HepG2 (cell line): Measurements from ENCODE around the gene MRPL14. TPM values are rescaled to one million over a fixed set of nuclear protein-coding genes. Genes with fewer than 3 reads are reported as not detected.

Experiments used
- ATF5 ChIP-seq: sonication (generic); formaldehyde crosslinking; IDR thresholded peaks from 2 replicates; pipeline ENCODE4 v1.4.0; 2020; ENCODE audit warnings: mild to moderate bottlenecking, low read depth, missing genetic modification reagents
- CBX5 ChIP-seq: sonication (generic); formaldehyde crosslinking; IDR thresholded peaks from 2 replicates; pipeline ENCODE4 v1.4.0; 2020; ENCODE audit warnings: missing genetic modification reagents, borderline replicate concordance
- CC2D1A ChIP-seq: sonication (generic); formaldehyde crosslinking; IDR thresholded peaks from 2 replicates; pipeline ENCODE4 v1.8.1; 2023; ENCODE audit warnings: mild to moderate bottlenecking, missing genetic modification reagents
- CENPBD1 ChIP-seq: sonication (generic); formaldehyde crosslinking; IDR thresholded peaks from 2 replicates; pipeline ENCODE4 v1.8.0; 2022; ENCODE audit warnings: missing genetic modification reagents, low read depth, mild to moderate bottlenecking, borderline replicate concordance
- HINFP ChIP-seq: sonication (generic); formaldehyde crosslinking; IDR thresholded peaks from 2 replicates; pipeline ENCODE4 v1.4.0; 2020; ENCODE audit warnings: low read depth, mild to moderate bottlenecking, missing genetic modification reagents
- HMGA1 ChIP-seq: sonication (generic); formaldehyde crosslinking; conservative IDR thresholded peaks from 2 replicates; pipeline ENCODE4 v1.4.0; 2020; ENCODE audit warnings: missing genetic modification reagents
- IRX3 ChIP-seq: sonication (generic); formaldehyde crosslinking; IDR thresholded peaks from 2 replicates; pipeline ENCODE4 v1.8.1; 2023; ENCODE audit warnings: mild to moderate bottlenecking, low read depth, missing genetic modification reagents, borderline replicate concordance
- KLF13 ChIP-seq: sonication (generic); formaldehyde crosslinking; IDR thresholded peaks from 2 replicates; pipeline ENCODE4 v1.4.0; 2020; ENCODE audit warnings: mild to moderate bottlenecking, missing genetic modification reagents
- MTERF4 ChIP-seq: sonication (generic); formaldehyde crosslinking; IDR thresholded peaks from 2 replicates; pipeline ENCODE4 v1.8.0; 2023; ENCODE audit warnings: mild to moderate bottlenecking, missing genetic modification reagents
- NCOR1 ChIP-seq: fragments of 200-600 bp; sonication (generic); IDR thresholded peaks from 2 replicates; pipeline ENCODE4 v1.7.0; 2017; ENCODE audit warnings: antibody characterized with exemption, low read length, borderline replicate concordance
- PHF20 ChIP-seq: sonication (generic); formaldehyde crosslinking; IDR thresholded peaks from 2 replicates; pipeline ENCODE4 v1.5.0; 2020; ENCODE audit warnings: mild to moderate bottlenecking, missing genetic modification reagents
- RAD51 ChIP-seq: fragments of 450-650 bp; IDR thresholded peaks from 2 replicates; pipeline ENCODE4 v1.6.1; 2016; ENCODE audit warnings: borderline replicate concordance
- RARG ChIP-seq: sonication (generic); formaldehyde crosslinking; IDR thresholded peaks from 2 replicates; pipeline ENCODE4 v1.4.0; 2020; ENCODE audit warnings: low read depth, mild to moderate bottlenecking, missing genetic modification reagents
- ZBTB7A ChIP-seq: sonication (generic); formaldehyde crosslinking; IDR thresholded peaks from 2 replicates; pipeline ENCODE4 v1.8.0; 2022; ENCODE audit warnings: mild to moderate bottlenecking, missing genetic modification reagents
- ZFP1 ChIP-seq: IDR thresholded peaks from 2 replicates; pipeline ENCODE4 v1.6.1; 2016
- ZFYVE20 ChIP-seq: sonication (generic); formaldehyde crosslinking; IDR thresholded peaks from 2 replicates; pipeline ENCODE4 v1.8.0; 2023; ENCODE audit warnings: low read depth, mild to moderate bottlenecking, moderate library complexity, missing genetic modification reagents, borderline replicate concordance
- ZNF101 ChIP-seq: sonication (generic); formaldehyde crosslinking; IDR thresholded peaks from 2 replicates; pipeline ENCODE4 v1.4.0; 2020; ENCODE audit warnings: mild to moderate bottlenecking, low read depth, missing genetic modification reagents, borderline replicate concordance
- ZNF496 ChIP-seq: sonication (generic); formaldehyde crosslinking; IDR thresholded peaks from 2 replicates; pipeline ENCODE4 v1.8.1; 2023; ENCODE audit warnings: mild to moderate bottlenecking, moderate library complexity, missing genetic modification reagents; ENCODE audit not compliant: insufficient replicate concordance
- ZNF558 ChIP-seq: sonication (generic); formaldehyde crosslinking; IDR thresholded peaks from 2 replicates; pipeline ENCODE4 v1.9.0; 2022; ENCODE audit warnings: mild to moderate bottlenecking, missing genetic modification reagents, borderline replicate concordance
- ZNF629 ChIP-seq: sonication (generic); formaldehyde crosslinking; conservative IDR thresholded peaks from 2 replicates; pipeline ENCODE4 v1.5.0; 2020; ENCODE audit warnings: missing genetic modification reagents
- ZNF687 ChIP-seq: sonication (generic); formaldehyde crosslinking; IDR thresholded peaks from 2 replicates; pipeline ENCODE4 v1.5.1; 2020; ENCODE audit warnings: mild to moderate bottlenecking, missing genetic modification reagents, moderate library complexity
- ZNF7 ChIP-seq: IDR thresholded peaks from 2 replicates; pipeline ENCODE4 v1.6.1; 2016; ENCODE audit warnings: missing biosample characterization, missing genetic modification reagents
- polyA plus RNA-seq, 8 experiments: library from polyadenylated mRNA; depleted of rRNA in 3 of 8; stranded (reverse) in 7 of 8; unstranded in 1 of 8; fragments of >200 nt; fragmentation: Illumina TruSeq in 4 of 8; extraction: Trizol in 4 of 8; gene quantifications; 2 replicates each; pipeline versions ENCODE4 v1.2.1 to v1.2.3, GENCODE V29; 2011 to 2016; ENCODE audit warnings: low read depth in 4 of 8, missing spikeins in 1 of 8, mixed read lengths in 1 of 8; ENCODE audit not compliant: insufficient read depth in 1 of 8
- total RNA-seq, 5 experiments: library from RNA; depleted of rRNA; stranded (reverse); fragments of >200 nt; fragmentation: Illumina TruSeq; extraction: Trizol; gene quantifications; 2 replicates each; pipeline ENCODE4 v1.2.3, GENCODE V29; 2016; ENCODE audit warnings: low read depth in 1 of 5

The MRPL14 gene
- total and polyA plus RNA-seq, 2 of the 13 experiments (the other 11 are each of a cell fraction or from before 2014, with no cell fraction given) = 157 to 178 TPM

- TF ChIP-seq ZNF687 (CRISPR knock-in tag) (peak; percentile 62; the same call in 1 of the 2 replicates), HINFP (CRISPR knock-in tag) (no peak), MTERF4 (CRISPR knock-in tag) (no peak), RARG (CRISPR knock-in tag) (no peak), CENPBD1 (CRISPR knock-in tag) (no peak), CC2D1A (CRISPR knock-in tag) (no peak), NCOR1 (no peak), ZFP1 (CRISPR knock-in tag) (no peak), PHF20 (no peak), IRX3 (no peak), CBX5 (CRISPR knock-in tag) (no peak), RAD51 (no peak), ZNF7 (CRISPR knock-in tag) (peak; percentile 62; the same call in 1 of the 2 replicates), ZNF496 (CRISPR knock-in tag) (no peak), ZFYVE20 (CRISPR knock-in tag) (no peak), ZNF629 (CRISPR knock-in tag) (no peak), ZNF558 (CRISPR knock-in tag) (no peak), HMGA1 (no peak), ATF5 (no peak), ZBTB7A (peak; percentile 43; the same call in 1 of the 2 replicates), KLF13 (CRISPR knock-in tag) (no peak), ZNF101 (no peak)
Measured at GRCh38 chr6:44064089-44064947, 62.9 kb downstream of the MRPL14 start (continued).
